ENCODE results near the gene GRK1. TPM values are rescaled to one million over a fixed set of nuclear protein-coding genes. Genes with fewer than 3 reads are reported as not detected.
A peak's percentile ranks its signal among the peaks of the same experiment; 100 is the strongest.

The GRK1 gene
- total RNA-seq, 1 experiment from 2014 or later, result not detected

DNA sequence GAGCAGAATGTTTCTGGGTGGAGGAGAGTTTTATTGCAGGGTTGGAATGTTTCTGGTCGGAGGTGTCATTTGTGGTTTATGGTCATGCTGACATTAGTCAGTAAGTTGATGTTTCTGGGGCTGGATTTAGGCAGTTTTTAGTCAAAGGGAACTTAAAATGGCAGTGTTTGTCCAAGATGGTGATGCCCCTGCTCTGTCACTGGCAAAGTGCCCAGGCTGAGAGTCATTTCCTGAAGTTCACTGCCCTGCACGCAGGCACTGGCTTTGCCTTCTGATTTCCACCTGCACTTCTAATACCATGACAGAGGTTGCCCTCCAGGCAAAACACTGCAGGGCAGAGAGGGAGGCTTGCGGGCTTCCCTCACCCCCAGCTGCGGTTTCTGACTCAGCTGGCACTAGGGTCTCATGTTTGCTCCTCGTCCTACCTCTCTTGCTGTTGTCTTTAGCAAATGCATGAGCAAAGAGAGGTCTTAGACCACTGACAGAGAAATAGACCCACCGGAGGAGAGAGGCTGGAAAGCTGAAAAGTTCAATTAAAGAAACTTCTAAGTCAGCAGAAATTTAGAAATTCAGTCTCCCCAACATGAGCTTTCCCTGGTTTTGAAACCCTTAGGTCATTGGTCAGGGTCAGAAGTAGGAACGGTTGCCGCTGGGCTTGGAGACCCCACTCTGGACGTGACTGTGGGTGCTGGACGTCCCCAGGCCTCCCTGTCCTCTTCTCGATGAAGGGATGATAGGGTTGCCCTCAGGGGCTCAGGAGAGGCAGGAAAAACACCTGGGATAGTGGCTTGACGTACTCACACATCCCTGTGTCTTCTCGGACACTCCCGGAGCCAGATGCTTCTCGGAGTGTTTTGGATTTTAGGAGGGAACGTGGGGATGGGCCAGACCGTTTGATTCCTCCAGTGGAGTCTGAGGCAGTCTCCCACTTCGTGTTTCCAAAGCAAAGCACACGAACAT, 118.3 kb downstream of the GRK1 start:
- no peak for TF ChIP-seq CTCF (IDR thresholded peaks at IDR 0.05; ENCODE audit: unreplicated experiment)
- Mint-ChIP-seq H3K27me3 (ENCODE audit: insufficient read depth, unreplicated experiment) (no peaks in the 10 kb centered on the region), H3K4me3 (ENCODE audit: unreplicated experiment) (peak overlapping the region; percentile 0), H3K9me3 (ENCODE audit: unreplicated experiment) (no peaks in the 10 kb centered on the region), H3K27ac (ENCODE audit: low read depth, unreplicated experiment) (peak overlapping the region; percentile 86), H3K4me1 (ENCODE audit: insufficient read depth, unreplicated experiment) (peaks cover 6% of the 10 kb centered on the region), H3K36me3 (ENCODE audit: insufficient read depth, unreplicated experiment) (no peaks in the 10 kb centered on the region)
- CTCF ChIA-PET, result no interaction called here
- BruUV-seq (replicated peaks), result no TSS peak
- intact Hi-C loops (cut with micrococcal nuclease), result no loop called here
- peak; percentile 95 for DNase-seq (ENCODE audit: unreplicated experiment)
- POLR2A ChIA-PET, result interaction anchor here (0.6 to 0.7 kb wide), 3 partner anchors 12 to 340 kb away, joined by 3 to 6 read pairs (median 3); no protein-coding TSS in a partner anchor

DNA sequence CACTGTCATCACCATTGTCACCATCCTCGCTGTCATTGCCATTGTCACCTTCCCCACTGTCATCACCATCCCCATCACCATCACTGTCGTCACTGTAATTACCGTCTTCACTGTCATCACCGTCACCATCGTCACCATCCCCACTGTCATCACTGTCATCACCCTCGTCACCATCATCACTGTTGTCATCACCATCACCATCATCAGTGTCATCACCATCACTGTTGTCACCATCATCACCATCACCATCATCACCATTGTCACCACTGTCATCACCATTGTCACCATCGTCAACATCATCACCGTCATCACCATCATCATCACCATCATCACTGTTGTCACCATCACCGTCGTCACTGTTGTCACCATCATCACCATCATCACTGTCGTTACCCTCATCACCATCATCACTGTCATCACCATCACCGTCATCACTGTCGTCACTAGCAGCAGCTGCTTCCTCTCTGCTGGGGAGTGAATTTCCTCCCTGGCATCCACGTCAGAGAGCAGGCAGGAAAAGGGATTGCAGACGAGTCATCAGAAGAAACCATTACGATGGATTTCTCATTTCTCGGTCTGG, 119.3 kb downstream of the GRK1 start:
- Mint-ChIP-seq H3K27ac (ENCODE audit: low read depth, unreplicated experiment) (no peak overlapping the region), H3K36me3 (ENCODE audit: insufficient read depth, unreplicated experiment) (no peaks in the 10 kb centered on the region), H3K4me1 (ENCODE audit: insufficient read depth, unreplicated experiment) (peaks cover 2% of the 10 kb centered on the region), H3K4me3 (ENCODE audit: unreplicated experiment) (no peak overlapping the region), H3K27me3 (ENCODE audit: insufficient read depth, unreplicated experiment) (no peaks in the 10 kb centered on the region), H3K9me3 (ENCODE audit: unreplicated experiment) (no peaks in the 10 kb centered on the region)
- POLR2A ChIA-PET, result no interaction called here
- BruUV-seq (replicated peaks), result no TSS peak
- intact Hi-C loops (cut with micrococcal nuclease), result no loop called here
- TF ChIP-seq CTCF (IDR thresholded peaks at IDR 0.05; ENCODE audit: unreplicated experiment), result no peak
- peak; percentile 15 for DNase-seq (ENCODE audit: unreplicated experiment)
- CTCF ChIA-PET, result no interaction called here

Other genes starting within 250 kb of the GRK1 start
- 2.6 and 4.3 TPM in 2 replicates for gene ADPRHL1, start 213.7 kb upstream of the GRK1 start, total RNA-seq (2022)
- gene DCUN1D2, start 176.5 kb upstream of the GRK1 start, total RNA-seq (2022), result 20.4 and 22.0 TPM in 2 replicates
- 77.1 and 100 TPM in 2 replicates for gene TFDP1, start 82.5 kb upstream of the GRK1 start, total RNA-seq (2022)
- not detected in 2 replicates for gene ATP4B, start 9.0 kb upstream of the GRK1 start, total RNA-seq (2022)
- gene TMEM255B, start 92.0 kb downstream of the GRK1 start, total RNA-seq (2022), result 7.0 and 15.8 TPM in 2 replicates
- 58.9 and 92.3 TPM in 2 replicates for gene GAS6, start 196.9 kb downstream of the GRK1 start, total RNA-seq (2022)